GM21367 (cell line): ENCODE results near the gene LRRTM4.
"Not testable (repeated sequence)": the region's sequence is repeated elsewhere in the genome, so short reads cannot be mapped to it uniquely, and the experiment has no call there.

Experiments used
- ATAC-seq: cut with Tn5 transposase; IDR thresholded peaks from one replicate; pipeline ENCODE4 v1.9.1; 2021; ENCODE audit not compliant: unreplicated experiment

Gene LRRTM4

GRCh38 chr2:77088424-77088823, 433.8 kb downstream of the LRRTM4 start:
- not testable (repeated sequence) for ATAC-seq

- ATAC-seq: no peak
These were observed 434.2 kb downstream of the LRRTM4 start for GRCh38 chr2:77087987-77088414.

GRCh38 chr2:77086478-77086877, 435.7 kb downstream of the LRRTM4 start:
- ATAC-seq: no peak

GRCh38 chr2:77086051-77086450, 436.1 kb downstream of the LRRTM4 start:
- ATAC-seq: no peak

- no peak for ATAC-seq
These were observed 436.6 kb downstream of the LRRTM4 start for GRCh38 chr2:77085561-77085960.

- no peak for ATAC-seq
These were observed 440.6 kb downstream of the LRRTM4 start for GRCh38 chr2:77081597-77081996.

- ATAC-seq: no peak
These were observed 457.9 kb downstream of the LRRTM4 start for GRCh38 chr2:77064324-77064723.

GRCh38 chr2:77054938-77055337, 467.2 kb downstream of the LRRTM4 start:
- ATAC-seq: no peak

- ATAC-seq: no peak
These were observed 475.8 kb downstream of the LRRTM4 start for GRCh38 chr2:77046339-77046738.

GRCh38 chr2:77045456-77045855, 476.7 kb downstream of the LRRTM4 start:
- not testable (repeated sequence) for ATAC-seq

- no peak for ATAC-seq
These were observed 487.7 kb downstream of the LRRTM4 start for GRCh38 chr2:77034445-77034844.

- not testable (repeated sequence) for ATAC-seq
These were observed 492.9 kb downstream of the LRRTM4 start for GRCh38 chr2:77029237-77029636.

- ATAC-seq: no peak
These were observed 494.1 kb downstream of the LRRTM4 start for GRCh38 chr2:77028032-77028600.

GRCh38 chr2:77025714-77026113, 496.5 kb downstream of the LRRTM4 start:
- ATAC-seq: no peak

GRCh38 chr2:77021161-77021560, 501.0 kb downstream of the LRRTM4 start:
- ATAC-seq: no peak

GRCh38 chr2:77018219-77018618, 504.0 kb downstream of the LRRTM4 start:
- no peak for ATAC-seq

- no peak for ATAC-seq
These were observed 504.8 kb downstream of the LRRTM4 start for GRCh38 chr2:77017355-77017745.

- ATAC-seq: no peak
These were observed 505.5 kb downstream of the LRRTM4 start for GRCh38 chr2:77016443-77017354.

GRCh38 chr2:77013953-77014352, 508.2 kb downstream of the LRRTM4 start:
- ATAC-seq: no peak

GRCh38 chr2:77013457-77013856, 508.7 kb downstream of the LRRTM4 start:
- no peak for ATAC-seq

GRCh38 chr2:77009307-77009706, 512.9 kb downstream of the LRRTM4 start:
- ATAC-seq: no peak

GRCh38 chr2:77008853-77009252, 513.3 kb downstream of the LRRTM4 start:
- no peak for ATAC-seq
